Upper lobe of left lung (tissue), 6 donors: Measurements from ENCODE around the gene RBMS1. TPM values are rescaled to one million over a fixed set of nuclear protein-coding genes. Genes with fewer than 3 reads are reported as not detected.

Experiments
- ATAC-seq, 2 donors: fragments of 200-7000 bp; cut with Tn5 transposase; one replicate each; pipeline ENCODE4 v1.9.1; 2022; ENCODE audit warnings: mild to moderate bottlenecking in 2 of 2, moderate library complexity in 2 of 2; ENCODE audit not compliant: low FRiP score in 2 of 2
- DNase-seq, 2 donors: peaks; one replicate each; pipeline ENCODE4 v3.0.0-alpha.2; 2019 to 2020
- H3K27ac ChIP-seq, 4 donors: fragments of 200-600 bp; sonication (generic); one replicate each; pipeline ENCODE4 v1.5.1; 2016 to 2019
- H3K27me3 ChIP-seq, 4 donors: fragments of 200-600 bp; sonication (generic); one replicate each; pipeline ENCODE4 v1.5.1; 2017 to 2019
- H3K36me3 ChIP-seq, 4 donors: fragments of 200-600 bp; sonication (generic); one replicate each; pipeline ENCODE4 v1.5.1; 2016 to 2019
- H3K4me1 ChIP-seq, 4 donors: fragments of 200-600 bp; sonication (generic); one replicate each; pipeline ENCODE4 v1.5.1; 2018 to 2019
- H3K4me3 ChIP-seq, 4 donors: fragments of 200-600 bp; sonication (generic); one replicate each; pipeline ENCODE4 v1.5.1; 2017 to 2019; ENCODE audit warnings: mild to moderate bottlenecking in 2 of 4, moderate library complexity in 1 of 4
- H3K9me3 ChIP-seq, 4 donors: fragments of 200-600 bp; sonication (generic); one replicate each; pipeline ENCODE4 v1.5.1; 2018 to 2019
- CTCF ChIP-seq, 6 experiments: fragments of 450-650 bp in 4 of 6; fragments of 200-600 bp in 2 of 6; sonication (generic) in 2 of 6; IDR thresholded peaks; one replicate each; pipeline ENCODE4 v1.5.1; 2016 to 2019; ENCODE audit warnings: antibody characterized with exemption in 6 of 6
- EP300 ChIP-seq, 4 donors: sonication (generic); formaldehyde crosslinking; IDR thresholded peaks; one replicate each; pipeline ENCODE4 v1.5.1; 2017; ENCODE audit warnings: antibody characterized with exemption in 4 of 4, control low read depth in 2 of 4
- POLR2A ChIP-seq, 4 donors: fragments of 450-650 bp; IDR thresholded peaks; one replicate each; pipeline ENCODE4 v1.5.1; 2016 to 2017; ENCODE audit warnings: antibody characterized with exemption in 4 of 4, mild to moderate bottlenecking in 2 of 4
- POLR2AphosphoS5 ChIP-seq, 2 donors: sonication (generic); formaldehyde crosslinking; IDR thresholded peaks; one replicate each; pipeline ENCODE4 v1.5.1; 2017; ENCODE audit warnings: antibody characterized with exemption in 2 of 2
- WGBS, 2 donors: methylation state at CpG; one replicate each; pipeline ENCODE4 v1.1.5; 2017 to 2018; 5-methylcytosine and 5-hydroxymethylcytosine counted together
- total RNA-seq, 6 donors: library from RNA; depleted of rRNA in 4 of 6; stranded (reverse); fragments of >200 nt in 4 of 6; gene quantifications; one replicate each; pipeline versions ENCODE4 v1.1.0 to v1.2.1, GENCODE V29; 2016 to 2021
- donor health status: DM: no; HTN: no; CAD: no; lungs with moderate emphysema.
- donor health status: DM: no; HTN: yes; CAD: no; lungs with severe emphysema.

Gene RBMS1
- total RNA-seq, 6 donors from 2014 or later: 81.3 to 125 (median 95.4) TPM

- no peak for DNase-seq
- ATAC-seq: no peak
- no peaks in the 10 kb centered on the region for H3K36me3 ChIP-seq
- H3K27me3 ChIP-seq: no peaks in the 10 kb centered on the region
- TF ChIP-seq CTCF (IDR thresholded peaks at IDR 0.05) (no peak), POLR2A (IDR thresholded peaks at IDR 0.05) (no peak), POLR2AphosphoS5 (IDR thresholded peaks at IDR 0.05) (no peak), EP300 (IDR thresholded peaks at IDR 0.05) (no peak)
- H3K4me1 ChIP-seq: peaks cover 0 to 5% (median 0%) of the 10 kb centered on the region in 4 donors
- no peak overlapping the region for H3K4me3 ChIP-seq
- no peak overlapping the region for H3K27ac ChIP-seq
- WGBS, 2 donors: 70 to 72% methylated on average over 1 of the region's 1 CpG
- no peaks in the 10 kb centered on the region for H3K9me3 ChIP-seq
Observed at GRCh38 chr2:160534996-160535395, 41.4 kb upstream of the RBMS1 start.

GRCh38 chr2:160534249-160534648 is 40.6 kb upstream of the RBMS1 start:
- no peak overlapping the region for H3K4me3 ChIP-seq
- TF ChIP-seq POLR2AphosphoS5 (IDR thresholded peaks at IDR 0.05) (no peak), CTCF (IDR thresholded peaks at IDR 0.05) (no peak), POLR2A (IDR thresholded peaks at IDR 0.05) (no peak), EP300 (IDR thresholded peaks at IDR 0.05) (no peak)
- no peaks in the 10 kb centered on the region for H3K27me3 ChIP-seq
- ATAC-seq (no peak), DNase-seq (no peak)
- no peak overlapping the region for H3K27ac ChIP-seq
- no peaks in the 10 kb centered on the region for H3K36me3 ChIP-seq
- H3K4me1 ChIP-seq: peaks cover 0 to 5% (median 0%) of the 10 kb centered on the region in 4 donors
- H3K9me3 ChIP-seq: no peaks in the 10 kb centered on the region

- H3K36me3 ChIP-seq: no peaks in the 10 kb centered on the region
- ATAC-seq (no peak), DNase-seq (no peak)
- H3K27ac ChIP-seq: no peak overlapping the region
- H3K4me1 ChIP-seq: peaks cover 0 to 5% (median 0%) of the 10 kb centered on the region in 4 donors
- no peak overlapping the region for H3K4me3 ChIP-seq
- no peaks in the 10 kb centered on the region for H3K9me3 ChIP-seq
- no peaks in the 10 kb centered on the region for H3K27me3 ChIP-seq
- TF ChIP-seq POLR2A (IDR thresholded peaks at IDR 0.05): no peak
- no peak for TF ChIP-seq POLR2AphosphoS5 (IDR thresholded peaks at IDR 0.05)
- no peak for TF ChIP-seq CTCF (IDR thresholded peaks at IDR 0.05)
- TF ChIP-seq EP300 (IDR thresholded peaks at IDR 0.05): no peak
- WGBS, 2 donors: 71 to 79% methylated on average over 2 of the region's 2 CpGs
Observed at GRCh38 chr2:160533482-160533881, 39.9 kb upstream of the RBMS1 start.

GRCh38 chr2:160532388-160532787 is 38.8 kb upstream of the RBMS1 start:
- Histone ChIP-seq H3K9me3 (no peaks in the 10 kb centered on the region), H3K27me3 (no peaks in the 10 kb centered on the region), H3K27ac (no peak overlapping the region), H3K36me3 (no peaks in the 10 kb centered on the region), H3K4me1 (peaks cover 0 to 5% (median 0%) of the 10 kb centered on the region in 4 donors), H3K4me3 (no peak overlapping the region)
- ATAC-seq (no peak), DNase-seq (no peak)
- no peak for TF ChIP-seq POLR2AphosphoS5 (IDR thresholded peaks at IDR 0.05)
- no peak for TF ChIP-seq POLR2A (IDR thresholded peaks at IDR 0.05)
- no peak for TF ChIP-seq CTCF (IDR thresholded peaks at IDR 0.05)
- TF ChIP-seq EP300 (IDR thresholded peaks at IDR 0.05): no peak
- 91 to 92% methylated on average over 6 of the region's 6 CpGs for WGBS, 2 donors

- no peaks in the 10 kb centered on the region for H3K4me1 ChIP-seq
- no peaks in the 10 kb centered on the region for H3K27me3 ChIP-seq
- DNase-seq (no peak), ATAC-seq (no peak)
- TF ChIP-seq POLR2A (IDR thresholded peaks at IDR 0.05) (no peak), CTCF (IDR thresholded peaks at IDR 0.05) (no peak), POLR2AphosphoS5 (IDR thresholded peaks at IDR 0.05) (no peak), EP300 (IDR thresholded peaks at IDR 0.05) (no peak)
- no peak overlapping the region for H3K4me3 ChIP-seq
- no peak overlapping the region for H3K27ac ChIP-seq
- WGBS, 2 donors: 70 to 76% methylated on average over 4 of the region's 4 CpGs
- H3K36me3 ChIP-seq: no peaks in the 10 kb centered on the region
- no peaks in the 10 kb centered on the region for H3K9me3 ChIP-seq
Observed at GRCh38 chr2:160522951-160523710, 29.5 kb upstream of the RBMS1 start.
